Keratinocyte (primary cell): ENCODE data around the gene RPS26.

Source experiments
- CTCF ChIP-seq, 3 experiments: IDR thresholded peaks in 1 of 3; conservative IDR thresholded peaks in 1 of 3; optimal IDR thresholded peaks in 1 of 3; 2 replicates in 2 of 3; 3 replicates in 1 of 3; pipeline versions ENCODE3 to v1.5.1; 2011; ENCODE audit warnings: low read length in 3 of 3, mild to moderate bottlenecking in 3 of 3, moderate library complexity in 2 of 3, control low read depth in 1 of 3, inconsistent platforms in 1 of 3; ENCODE audit not compliant: insufficient read depth in 2 of 3; ENCODE audit errors: extremely low read depth in 1 of 3
- EZH2 ChIP-seq: IDR thresholded peaks from one replicate; pipeline ENCODE4 v1.6.1; 2012; ENCODE audit warnings: inconsistent platforms, mild to moderate bottlenecking, low read length, moderate library complexity

GRCh38 chr12:55996201-55996714 is 45.5 kb upstream of the RPS26 start:
- TF ChIP-seq CTCF (optimal IDR thresholded peaks at IDR 0.05 in 1 of 3, IDR thresholded peaks at IDR 0.05 in 1 of 3, conservative IDR thresholded peaks at IDR 0.05 in 1 of 3; ENCODE audit: extremely low read depth in 1 of 3, insufficient read depth in 2 of 3, low read length in 3 of 3) (peak; percentile 61 to 85 (median 66)), EZH2 (no peak)
